GM12865 (cell line): ENCODE data around the gene MLLT3.

ENCODE experiments used
- DNase-seq: peaks from one replicate; pipeline ENCODE4 v3.0.0; 2010; ENCODE audit warnings: low read depth
- H3K4me3 ChIP-seq: 2 replicates; pipeline ENCODE4 v1.5.1; 2011; ENCODE audit warnings: mild to moderate bottlenecking, low read depth, low read length, control low read depth
- CTCF ChIP-seq: IDR thresholded peaks from 2 replicates; pipeline ENCODE4 v1.5.1; 2011; ENCODE audit warnings: low read length, control low read depth, low read depth, inconsistent platforms; ENCODE audit not compliant: insufficient read depth; ENCODE audit errors: missing control alignments

Gene MLLT3

DNA sequence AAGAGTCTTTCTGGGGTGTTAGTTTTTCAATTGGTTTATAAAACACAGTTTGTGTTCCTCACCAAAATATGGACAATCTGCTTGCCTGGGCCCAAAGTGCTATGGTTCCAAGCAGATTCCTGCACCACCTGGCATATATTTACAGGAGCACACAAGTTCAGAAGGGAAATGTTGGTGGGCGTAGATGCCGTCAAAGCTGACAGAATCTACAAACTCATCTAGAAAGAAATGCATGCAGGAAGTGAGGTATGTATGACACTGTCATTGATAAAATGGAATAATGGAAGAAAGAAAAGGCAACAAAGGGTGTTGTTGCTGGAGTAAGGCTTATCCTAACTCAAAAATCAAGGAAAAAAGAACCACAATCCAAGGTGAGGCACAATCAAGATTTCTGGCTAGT is 225.8 kb downstream of the MLLT3 start:
- TF ChIP-seq CTCF: no peak
- no peak for DNase-seq
- H3K4me3 ChIP-seq: no peak overlapping the region

GRCh38 chr9:20395651-20396050 is 226.6 kb downstream of the MLLT3 start:
- DNase-seq: no peak
- no peak for TF ChIP-seq CTCF
- no peak overlapping the region for H3K4me3 ChIP-seq

DNA sequence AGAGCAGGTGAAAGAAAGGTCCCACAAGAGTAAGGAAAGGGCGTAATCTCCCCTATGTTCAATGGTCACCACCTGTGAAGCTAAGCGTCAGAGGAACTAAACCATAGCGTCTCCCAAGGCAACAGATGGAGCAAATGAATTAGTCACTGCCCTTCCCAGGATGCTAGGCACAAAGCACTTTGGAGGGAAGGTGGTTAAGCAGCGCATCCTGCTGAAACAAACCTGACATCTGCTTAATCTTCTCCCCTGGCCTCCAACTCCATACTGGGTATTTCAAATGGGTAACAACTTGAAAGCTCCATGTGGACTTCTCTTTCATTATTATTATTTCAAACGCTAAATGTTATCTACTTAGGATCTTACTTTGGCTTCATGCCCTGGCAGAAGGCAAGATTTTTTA is 227.3 kb downstream of the MLLT3 start:
- no peak overlapping the region for H3K4me3 ChIP-seq
- DNase-seq: no peak
- TF ChIP-seq CTCF: no peak

GRCh38 chr9:20391208-20391607 is 231.1 kb downstream of the MLLT3 start:
- H3K4me3 ChIP-seq: no peak overlapping the region
- no peak for TF ChIP-seq CTCF
- no peak for DNase-seq

- no peak for TF ChIP-seq CTCF
- DNase-seq: no peak
- no peak overlapping the region for H3K4me3 ChIP-seq
Measured at GRCh38 chr9:20390400-20390799, 231.9 kb downstream of the MLLT3 start.

DNA sequence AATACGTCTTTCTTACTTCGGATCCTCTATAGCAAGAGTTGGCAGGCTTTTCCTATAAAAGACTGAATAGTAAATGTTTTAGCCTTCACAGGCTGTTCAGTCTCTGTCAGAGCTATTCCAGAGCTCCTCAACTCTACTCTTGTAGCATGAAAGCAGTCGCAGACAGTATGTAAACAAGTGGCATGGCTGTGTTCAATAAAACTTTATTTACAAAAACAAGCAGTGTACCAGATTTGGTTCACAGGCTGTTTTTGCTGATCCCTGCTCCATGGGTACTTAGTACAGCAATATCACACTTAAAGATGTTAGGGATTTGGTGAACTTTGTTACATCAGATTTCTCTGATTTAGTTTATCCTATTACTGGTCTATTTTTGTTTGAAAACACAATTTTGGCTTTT is 235.2 kb downstream of the MLLT3 start:
- H3K4me3 ChIP-seq: no peak overlapping the region
- TF ChIP-seq CTCF: no peak
- DNase-seq: no peak

GRCh38 chr9:20384642-20385041 is 237.7 kb downstream of the MLLT3 start:
- TF ChIP-seq CTCF: no peak
- no peak overlapping the region for H3K4me3 ChIP-seq
- no peak for DNase-seq
